Measurements from ENCODE around the gene FRMD8.

The FRMD8 gene

DNA sequence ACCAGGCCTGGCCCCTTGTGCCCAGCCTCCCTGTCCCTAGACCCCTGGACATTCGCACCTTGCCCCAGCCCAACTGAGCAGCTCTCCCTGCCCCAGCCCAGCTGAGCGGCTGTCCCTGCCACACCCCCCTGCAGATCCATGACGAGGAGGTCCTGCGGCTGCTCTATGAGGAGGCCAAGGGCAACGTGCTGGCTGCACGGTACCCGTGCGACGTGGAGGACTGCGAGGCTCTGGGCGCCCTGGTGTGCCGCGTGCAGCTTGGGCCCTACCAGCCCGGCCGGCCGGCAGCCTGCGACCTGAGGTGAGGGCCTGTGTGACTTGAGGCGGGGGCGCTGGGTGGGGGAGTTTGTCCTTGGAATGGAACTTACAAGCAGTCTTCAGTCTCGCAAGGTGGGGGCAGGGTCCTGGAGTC lies 7.7 kb downstream of the FRMD8 start:
- ATAC-seq (no peak), DNase-seq (no peak)
- no peak overlapping the region for H3K4me3 Mint-ChIP-seq
- peaks cover 9% of the 10 kb centered on the region for H3K4me1 Mint-ChIP-seq
- H3K9me3 Mint-ChIP-seq, result no peaks in the 10 kb centered on the region
- no peak overlapping the region for H3K27ac Mint-ChIP-seq
- H3K27me3 Mint-ChIP-seq, result no peaks in the 10 kb centered on the region
- H3K36me3 Mint-ChIP-seq (ENCODE audit: low read depth), result peaks cover 10% of the 10 kb centered on the region

DNA sequence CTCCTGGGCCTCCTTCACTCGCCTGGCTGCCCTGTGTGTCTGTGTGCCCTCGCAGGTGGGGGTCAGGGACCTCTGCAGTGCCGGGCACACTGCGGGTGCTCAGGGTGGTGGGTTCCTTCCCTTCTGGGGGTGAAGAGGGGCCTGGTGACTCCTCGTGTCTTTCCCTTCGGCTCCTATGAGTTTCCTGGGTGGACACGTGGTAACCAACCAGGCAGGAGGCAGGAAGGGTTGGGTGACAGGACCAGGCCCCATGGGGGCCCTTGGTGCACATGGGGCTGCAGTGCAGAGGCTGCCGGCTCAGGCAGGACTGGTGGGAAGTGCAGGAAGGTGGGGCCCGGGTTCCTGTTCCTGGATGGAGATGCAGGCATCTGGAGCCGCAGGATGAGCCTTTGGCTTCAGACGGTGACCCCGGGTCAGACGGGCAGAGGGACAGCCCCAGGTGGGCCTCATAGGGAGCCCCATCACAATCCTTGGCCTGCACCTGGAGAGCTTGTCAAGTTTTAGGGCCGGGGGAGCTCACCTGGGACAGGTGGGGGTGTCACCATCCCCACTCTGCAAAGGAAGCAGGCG lies 9.6 kb downstream of the FRMD8 start:
- no peak for ATAC-seq

GRCh38 chr11:65396769-65397745 lies 10.6 kb downstream of the FRMD8 start:
- H3K36me3 Mint-ChIP-seq (ENCODE audit: low read depth), result peaks cover 13% of the 10 kb centered on the region
- no peak overlapping the region for H3K27ac Mint-ChIP-seq
- DNase-seq (no peak), ATAC-seq (no peak)
- no peak overlapping the region for H3K4me3 Mint-ChIP-seq
- H3K27me3 Mint-ChIP-seq, result no peaks in the 10 kb centered on the region
- H3K4me1 Mint-ChIP-seq, result no peaks in the 10 kb centered on the region
- H3K9me3 Mint-ChIP-seq, result no peaks in the 10 kb centered on the region

More for the DNA sequence above, 9.6 kb downstream of the FRMD8 start:
- Mint-ChIP-seq H3K27ac (no peak overlapping the region), H3K9me3 (no peaks in the 10 kb centered on the region), H3K27me3 (no peaks in the 10 kb centered on the region), H3K4me3 (no peak overlapping the region), H3K36me3 (ENCODE audit: low read depth) (peaks cover 13% of the 10 kb centered on the region), H3K4me1 (no peaks in the 10 kb centered on the region)
- no peak for DNase-seq

GRCh38 chr11:65398362-65398910 lies 12.0 kb downstream of the FRMD8 start:
- Mint-ChIP-seq H3K27me3 (no peaks in the 10 kb centered on the region), H3K9me3 (no peaks in the 10 kb centered on the region), H3K4me3 (no peak overlapping the region), H3K4me1 (peaks cover 2% of the 10 kb centered on the region), H3K36me3 (ENCODE audit: low read depth) (peaks cover 16% of the 10 kb centered on the region), H3K27ac (no peak overlapping the region)
- no peak for ATAC-seq
- no peak for DNase-seq

GRCh38 chr11:65399249-65399648 lies 12.8 kb downstream of the FRMD8 start:
- H3K27ac Mint-ChIP-seq, result no peak overlapping the region
- H3K27me3 Mint-ChIP-seq, result no peaks in the 10 kb centered on the region
- DNase-seq, result no peak
- peaks cover 5% of the 10 kb centered on the region for H3K4me1 Mint-ChIP-seq
- H3K36me3 Mint-ChIP-seq (ENCODE audit: low read depth), result peaks cover 16% of the 10 kb centered on the region
- H3K4me3 Mint-ChIP-seq, result no peak overlapping the region
- no peak for ATAC-seq
- H3K9me3 Mint-ChIP-seq, result no peaks in the 10 kb centered on the region

- no peak overlapping the region for H3K27ac Mint-ChIP-seq
- no peak overlapping the region for H3K4me3 Mint-ChIP-seq
- ATAC-seq (no peak), DNase-seq (no peak)
- H3K9me3 Mint-ChIP-seq, result no peaks in the 10 kb centered on the region
- no peaks in the 10 kb centered on the region for H3K27me3 Mint-ChIP-seq
- H3K36me3 Mint-ChIP-seq (ENCODE audit: low read depth), result peaks cover 16% of the 10 kb centered on the region
- peaks cover 5% of the 10 kb centered on the region for H3K4me1 Mint-ChIP-seq
These were observed 13.4 kb downstream of the FRMD8 start for GRCh38 chr11:65399845-65400244.

GRCh38 chr11:65400307-65401072 lies 14.1 kb downstream of the FRMD8 start:
- ATAC-seq (no peak), DNase-seq (no peak)
- Mint-ChIP-seq H3K27me3 (no peaks in the 10 kb centered on the region), H3K27ac (no peak overlapping the region), H3K36me3 (ENCODE audit: low read depth) (peaks cover 18% of the 10 kb centered on the region), H3K9me3 (no peaks in the 10 kb centered on the region), H3K4me1 (peaks cover 5% of the 10 kb centered on the region), H3K4me3 (no peak overlapping the region)

GRCh38 chr11:65401073-65401802 lies 14.8 kb downstream of the FRMD8 start:
- no peak for ATAC-seq
- Mint-ChIP-seq H3K36me3 (ENCODE audit: low read depth) (peaks cover 18% of the 10 kb centered on the region), H3K27ac (no peak overlapping the region), H3K4me3 (no peak overlapping the region), H3K27me3 (no peaks in the 10 kb centered on the region), H3K4me1 (peaks cover 5% of the 10 kb centered on the region), H3K9me3 (no peaks in the 10 kb centered on the region)
- DNase-seq, result no peak

DNA sequence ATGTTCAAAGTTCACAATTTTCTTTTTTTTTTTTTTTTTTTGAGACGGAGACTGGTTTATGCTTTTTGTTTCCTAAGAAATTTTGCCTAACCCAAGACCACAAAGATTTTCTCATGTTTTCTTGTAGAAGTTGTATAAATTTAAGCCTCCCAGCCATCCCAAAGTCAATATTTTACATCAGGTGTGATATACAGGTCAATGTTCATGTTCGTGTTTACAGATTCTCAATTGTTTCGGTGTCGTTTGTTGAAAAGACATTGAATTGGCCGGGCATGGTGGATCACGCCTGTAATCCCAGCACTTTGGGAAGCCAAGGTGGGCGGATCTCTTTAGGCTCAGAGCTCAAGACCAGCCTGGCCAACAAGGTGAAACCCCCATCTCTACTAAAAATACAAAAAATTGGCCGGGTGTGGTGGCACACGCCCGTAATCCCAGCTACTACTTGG lies 15.4 kb downstream of the FRMD8 start:
- Mint-ChIP-seq H3K4me3 (no peak overlapping the region), H3K4me1 (peaks cover 5% of the 10 kb centered on the region), H3K27me3 (no peaks in the 10 kb centered on the region), H3K36me3 (ENCODE audit: low read depth) (peaks cover 18% of the 10 kb centered on the region), H3K27ac (no peak overlapping the region), H3K9me3 (no peaks in the 10 kb centered on the region)
- DNase-seq, result no peak
- ATAC-seq, result no peak

DNA sequence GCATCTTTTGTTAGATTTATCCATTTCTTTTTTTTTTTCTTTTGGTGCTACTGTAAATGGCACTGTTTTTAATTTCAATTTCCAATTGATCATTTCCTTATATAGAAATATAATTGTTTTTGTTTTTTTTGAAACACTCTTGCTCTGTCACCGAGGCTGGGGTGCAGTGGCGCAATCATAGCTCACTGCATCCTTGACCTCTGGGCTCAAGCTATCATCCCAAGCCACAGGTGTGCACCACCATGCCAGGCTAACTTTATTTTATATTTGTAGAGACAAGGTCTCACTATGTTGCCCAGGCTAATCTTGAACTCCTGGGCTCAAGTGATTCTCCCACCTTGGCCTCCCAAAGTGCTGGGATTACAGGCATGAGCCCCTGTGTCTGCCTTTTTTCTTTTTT lies 16.4 kb downstream of the FRMD8 start:
- peaks cover 5% of the 10 kb centered on the region for H3K4me1 Mint-ChIP-seq
- no peaks in the 10 kb centered on the region for H3K9me3 Mint-ChIP-seq
- no peak for DNase-seq
- H3K27ac Mint-ChIP-seq, result no peak overlapping the region
- H3K4me3 Mint-ChIP-seq, result no peak overlapping the region
- no peaks in the 10 kb centered on the region for H3K27me3 Mint-ChIP-seq
- ATAC-seq, result no peak
- H3K36me3 Mint-ChIP-seq (ENCODE audit: low read depth), result peaks cover 16% of the 10 kb centered on the region

DNA sequence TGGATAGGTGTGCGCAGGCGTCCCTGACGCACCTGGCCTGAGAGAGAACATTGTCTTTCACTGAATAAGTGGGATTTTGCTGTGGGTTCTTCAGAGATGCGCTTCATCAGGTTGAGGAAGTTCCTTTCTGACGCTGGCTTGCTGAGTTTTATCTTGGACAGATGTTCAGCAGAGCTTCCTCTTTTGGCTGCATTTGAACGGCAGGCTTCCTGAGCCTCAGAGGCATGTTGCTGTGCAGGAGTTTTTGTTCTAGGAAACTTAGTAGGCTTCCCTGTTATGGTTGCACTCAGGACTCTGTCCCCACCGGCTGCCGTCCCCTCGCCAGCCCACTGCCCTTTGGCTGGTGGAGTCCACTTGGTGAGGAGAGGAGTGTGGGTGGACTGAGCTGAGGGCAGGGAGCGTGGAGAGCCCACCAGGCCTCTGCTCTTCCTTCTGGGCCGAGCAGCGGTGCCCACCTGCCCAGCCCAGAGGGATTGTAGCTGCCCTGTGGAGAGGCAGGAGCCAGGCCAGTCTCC lies 17.2 kb downstream of the FRMD8 start:
- Mint-ChIP-seq H3K27me3 (no peaks in the 10 kb centered on the region), H3K9me3 (no peaks in the 10 kb centered on the region), H3K27ac (no peak overlapping the region), H3K4me1 (peaks cover 5% of the 10 kb centered on the region), H3K4me3 (no peak overlapping the region), H3K36me3 (ENCODE audit: low read depth) (peaks cover 15% of the 10 kb centered on the region)
- ATAC-seq (no peak), DNase-seq (no peak)

- H3K4me1 Mint-ChIP-seq, result peaks cover 5% of the 10 kb centered on the region
- no peak overlapping the region for H3K27ac Mint-ChIP-seq
- H3K27me3 Mint-ChIP-seq, result no peaks in the 10 kb centered on the region
- no peak overlapping the region for H3K4me3 Mint-ChIP-seq
- peaks cover 18% of the 10 kb centered on the region for H3K36me3 Mint-ChIP-seq (ENCODE audit: low read depth)
- no peaks in the 10 kb centered on the region for H3K9me3 Mint-ChIP-seq
- no peak for ATAC-seq
- no peak for DNase-seq
These were observed 17.8 kb downstream of the FRMD8 start for GRCh38 chr11:65404210-65404609.

DNA sequence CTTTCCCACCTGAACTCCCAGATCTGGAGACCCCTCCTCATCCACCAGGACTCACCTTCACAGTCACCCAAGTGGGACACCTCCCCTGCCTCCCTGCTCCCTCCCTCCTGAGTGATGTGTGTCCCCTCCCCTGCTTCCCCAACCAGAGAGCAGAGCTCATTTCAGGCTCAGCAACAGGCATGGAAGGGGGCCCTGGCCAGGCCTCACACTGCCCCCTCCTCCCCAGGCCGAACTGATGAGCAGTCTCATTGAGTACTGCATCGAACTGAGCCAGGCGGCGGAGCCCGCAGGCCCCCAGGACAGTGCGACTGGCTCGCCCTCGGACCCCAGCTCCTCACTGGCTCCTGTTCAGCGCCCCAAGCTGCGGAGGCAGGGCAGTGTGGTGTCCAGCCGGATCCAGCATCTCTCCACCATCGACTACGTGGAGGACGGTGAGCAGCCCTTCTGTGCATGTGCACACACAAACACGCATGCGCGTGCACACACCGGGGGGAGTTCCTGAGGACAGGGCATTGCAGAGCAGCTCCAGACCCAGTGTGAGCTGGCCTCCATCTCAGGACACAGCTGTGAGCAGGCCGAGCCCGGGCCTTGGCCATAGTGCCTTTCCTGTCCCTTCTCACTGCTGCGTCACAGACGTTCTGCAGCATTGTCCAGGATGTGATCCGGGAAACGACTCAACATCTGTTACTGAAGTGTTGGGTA lies 18.4 kb downstream of the FRMD8 start:
- Mint-ChIP-seq H3K27me3 (no peaks in the 10 kb centered on the region), H3K4me3 (no peak overlapping the region), H3K36me3 (ENCODE audit: low read depth) (peaks cover 18% of the 10 kb centered on the region), H3K9me3 (no peaks in the 10 kb centered on the region), H3K27ac (no peak overlapping the region), H3K4me1 (peaks cover 5% of the 10 kb centered on the region)
- ATAC-seq (no peak), DNase-seq (no peak)

Data from activated naive CD8-positive, alpha-beta T cell treated with anti-CD3 and anti-CD28 coated beads, Interleukin-2, amount 50 U/mL, for 24 hours (primary cell).